K562 treated with DMSO at 1 percent for 48 hours (cell line): Measurements from ENCODE around the gene SIX4. TPM values are rescaled to one million over a fixed set of nuclear protein-coding genes. Genes with fewer than 3 reads are reported as not detected.

Experiments used
- total RNA-seq: library from RNA; unstranded; fragments of 300-600 nt; gene quantifications from 2 replicates; pipeline ENCODE4 v1.2.3, GENCODE V29; 2022; ENCODE audit warnings: low replicate concordance; ENCODE audit errors: extremely low read depth

Gene SIX4
- total RNA-seq, result not detected in 2 replicates

DNA sequence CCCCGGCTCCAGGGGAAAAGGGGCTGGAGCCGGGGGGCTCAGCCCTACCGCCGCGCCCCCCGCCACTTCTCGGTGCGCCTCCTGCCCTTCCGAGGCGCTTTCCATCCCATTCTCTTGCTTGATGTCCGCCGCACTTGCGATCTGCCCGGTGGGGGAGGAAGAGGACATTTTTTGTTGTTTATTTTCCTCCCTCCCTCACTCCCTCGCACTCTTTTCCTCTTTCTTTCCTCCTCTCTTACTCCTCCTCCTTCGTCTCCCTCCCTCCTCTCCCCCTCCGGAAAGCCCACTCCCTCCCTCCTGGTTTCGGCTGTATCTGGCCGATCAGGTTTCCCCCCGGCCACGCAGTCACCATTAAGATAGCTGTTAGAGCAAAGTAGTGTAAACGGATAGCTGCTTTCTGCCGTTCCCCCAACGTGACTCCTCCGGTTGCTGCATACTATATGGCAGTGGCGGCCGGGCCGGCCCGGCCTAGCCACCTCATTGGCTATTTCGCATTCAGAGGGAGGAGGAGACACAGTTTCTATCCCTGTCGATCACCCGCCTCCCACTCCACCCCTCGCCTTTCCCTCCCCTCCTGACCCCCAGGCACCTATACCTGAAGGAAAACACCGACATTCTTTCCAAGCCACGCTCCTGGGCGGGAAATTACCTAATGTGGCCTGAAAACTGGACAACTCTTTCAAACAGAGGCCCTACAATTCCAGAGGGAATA lies at the start of gene SIX4:
Gene SIX4 (minus strand): TSS at position 445 of the 712 bp plus-strand sequence. CDS start 277 bp downstream, at position 168.

DNA sequence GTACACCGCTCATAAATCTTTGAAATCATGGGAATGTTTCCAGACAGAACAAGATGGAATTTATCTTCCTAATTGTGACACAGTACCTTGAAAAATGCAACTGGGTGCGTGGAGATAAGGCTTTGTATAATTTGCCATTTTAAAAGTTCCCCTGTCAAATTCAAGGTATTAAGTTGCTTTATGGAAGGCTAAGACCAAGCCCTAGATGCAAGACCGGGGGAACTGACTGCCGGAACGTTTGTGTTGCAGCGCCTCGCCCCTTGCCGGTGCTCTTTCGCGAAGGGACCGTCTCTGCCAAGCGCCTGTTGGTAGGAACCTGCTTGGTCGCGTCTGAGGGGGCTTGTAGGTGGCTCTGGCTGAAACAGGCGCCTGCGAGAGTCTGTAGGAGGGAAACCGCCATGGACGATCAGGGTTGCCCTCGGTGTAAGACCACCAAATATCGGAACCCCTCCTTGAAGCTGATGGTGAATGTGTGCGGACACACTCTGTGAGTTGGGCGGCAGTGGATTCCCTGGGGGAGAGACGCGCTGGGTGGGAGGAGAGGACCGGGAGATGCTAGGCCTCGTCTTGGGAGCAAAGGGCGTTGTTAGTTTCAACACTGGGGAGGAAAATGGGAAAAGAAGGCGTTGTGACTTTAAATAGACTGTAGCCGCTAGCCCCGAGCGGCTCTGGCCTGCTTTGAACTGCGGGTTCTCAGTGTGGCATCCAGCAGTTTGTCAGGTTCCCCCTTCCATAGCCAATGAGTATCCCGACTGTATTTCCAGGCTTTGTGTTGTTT lies 10.5 kb upstream of the SIX4 start, which contains the start of gene MNAT1:
Gene MNAT1 (plus strand): TSS at position 297 of the 778 bp plus-strand sequence. CDS start 102 bp downstream, at position 399.

Other genes with a start within 250 kb of the SIX4 start
- gene C14orf39, start 238.3 kb downstream of the SIX4 start, total RNA-seq, result not detected in 2 replicates
- not detected in 2 replicates for gene SIX6, start 215.2 kb downstream of the SIX4 start, total RNA-seq
- not detected in 2 replicates for gene SIX1, start 74.9 kb downstream of the SIX4 start, total RNA-seq
- gene MNAT1, start 10.4 kb upstream of the SIX4 start, total RNA-seq, result not detected in 2 replicates